ENCODE results near the gene VMA21.

VMA21 gene

GRCh38 chrX:151402719-151403390 lies 5.8 kb downstream of the VMA21 start:
- FAIRE-seq (no peak), DNase-seq (ENCODE audit: insufficient read length, low spot score) (no peak)
- TF ChIP-seq POLR2A (IDR thresholded peaks at IDR 0.05; ENCODE audit: low read depth, low read length): no peak

- no peak for TF ChIP-seq POLR2A (IDR thresholded peaks at IDR 0.05; ENCODE audit: low read depth, low read length)
- no peak for DNase-seq (ENCODE audit: insufficient read length, low spot score)
- FAIRE-seq: no peak
Observed at GRCh38 chrX:151416579-151416978, 19.6 kb downstream of the VMA21 start.

- TF ChIP-seq POLR2A (IDR thresholded peaks at IDR 0.05; ENCODE audit: low read depth, low read length): no peak
- FAIRE-seq (no peak), DNase-seq (ENCODE audit: insufficient read length, low spot score) (no peak)
Observed at GRCh38 chrX:151419782-151420181, 22.8 kb downstream of the VMA21 start.

GRCh38 chrX:151424505-151424904 lies 27.5 kb downstream of the VMA21 start:
- no peak for TF ChIP-seq POLR2A (IDR thresholded peaks at IDR 0.05; ENCODE audit: low read depth, low read length)
- FAIRE-seq (no peak), DNase-seq (ENCODE audit: insufficient read length, low spot score) (no peak)

- FAIRE-seq (no peak), DNase-seq (ENCODE audit: insufficient read length, low spot score) (no peak)
- TF ChIP-seq POLR2A (IDR thresholded peaks at IDR 0.05; ENCODE audit: low read depth, low read length): no peak
Observed at GRCh38 chrX:151448509-151448908, 51.5 kb downstream of the VMA21 start.

GRCh38 chrX:151458824-151459223 lies 61.8 kb downstream of the VMA21 start:
- FAIRE-seq (no peak), DNase-seq (ENCODE audit: insufficient read length, low spot score) (no peak)
- no peak for TF ChIP-seq POLR2A (IDR thresholded peaks at IDR 0.05; ENCODE audit: low read depth, low read length)
